Kidney epithelial cell (primary cell): ENCODE data around the gene MAGEB1. TPM values are rescaled to one million over a fixed set of nuclear protein-coding genes. Genes with fewer than 3 reads are reported as not detected.

Experiments
- DNase-seq: peaks from one replicate; pipeline ENCODE4 v3.0.0-alpha.2; 2010; ENCODE audit warnings: low read depth
- H3K27me3 ChIP-seq: 2 replicates; pipeline ENCODE4 v1.6.0; 2011; ENCODE audit warnings: low read length; ENCODE audit not compliant: control insufficient read depth, insufficient read depth
- H3K36me3 ChIP-seq: 2 replicates; pipeline ENCODE4 v1.5.1; 2011; ENCODE audit warnings: low read length; ENCODE audit not compliant: control insufficient read depth, insufficient read depth
- H3K4me3 ChIP-seq: 2 replicates; pipeline ENCODE4 v1.5.1; 2011; ENCODE audit warnings: low read depth, mild to moderate bottlenecking, control low read depth, low read length
- CTCF ChIP-seq: IDR thresholded peaks from 2 replicates; pipeline ENCODE4 v1.5.1; 2011; ENCODE audit warnings: mild to moderate bottlenecking, moderate library complexity, low read length, control low read depth, inconsistent platforms; ENCODE audit not compliant: insufficient read depth, poor library complexity, severe bottlenecking
- total RNA-seq: library from RNA; depleted of rRNA; stranded (reverse); fragments of >200 nt; gene quantifications from 2 replicates; pipeline ENCODE4 v1.2.3, GENCODE V29; 2015

MAGEB1 gene
- total RNA-seq, 1 donor from 2014 or later: not detected

DNA sequence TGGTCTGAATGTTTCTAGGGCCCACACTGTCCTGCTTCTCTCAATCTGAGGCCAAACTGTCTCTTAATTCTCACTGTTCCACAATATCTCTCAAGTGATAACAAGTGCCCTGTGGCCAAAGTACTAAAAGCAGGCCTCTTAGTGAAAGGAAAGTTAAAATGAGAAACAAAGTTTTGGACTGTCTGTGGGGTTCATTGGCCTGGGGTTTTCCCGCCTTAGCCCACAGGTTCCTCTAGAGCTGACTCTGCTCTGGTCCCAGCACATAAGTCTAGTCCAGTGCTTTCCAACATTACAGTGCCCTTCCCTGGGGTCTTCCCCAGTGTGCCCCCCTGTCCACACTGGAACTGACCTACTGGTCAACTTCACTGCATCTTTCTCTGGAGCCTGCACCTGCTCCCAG lies 6.3 kb downstream of the MAGEB1 start:
- H3K27me3 ChIP-seq: no peaks in the 10 kb centered on the region
- H3K4me3 ChIP-seq: no peak overlapping the region
- H3K36me3 ChIP-seq: no peaks in the 10 kb centered on the region
- DNase-seq: no peak
- TF ChIP-seq CTCF: no peak

DNA sequence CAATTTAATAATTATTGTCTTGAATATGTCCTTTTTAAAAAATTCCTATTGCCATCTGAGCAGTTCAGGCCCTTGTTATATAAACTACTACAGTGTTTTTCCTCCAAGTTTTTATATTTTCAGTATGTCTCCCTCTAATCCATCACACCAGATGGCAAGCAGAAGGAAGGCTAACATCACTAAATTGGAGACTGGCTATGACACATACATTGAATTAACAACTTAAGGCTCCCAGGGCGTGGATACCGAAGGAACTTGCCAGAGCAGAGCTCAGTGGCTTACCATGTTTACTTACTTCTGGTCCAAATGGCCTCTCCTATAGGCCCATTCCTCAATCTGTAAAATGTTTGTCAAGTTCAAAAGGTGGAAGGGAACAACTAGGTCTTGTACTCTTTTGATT lies 13.0 kb downstream of the MAGEB1 start:
- TF ChIP-seq CTCF: no peak
- H3K36me3 ChIP-seq: no peaks in the 10 kb centered on the region
- no peaks in the 10 kb centered on the region for H3K27me3 ChIP-seq
- H3K4me3 ChIP-seq: no peak overlapping the region
- no peak for DNase-seq

- Histone ChIP-seq H3K27me3 (no peaks in the 10 kb centered on the region), H3K36me3 (no peaks in the 10 kb centered on the region), H3K4me3 (no peak overlapping the region)
- no peak for DNase-seq
- TF ChIP-seq CTCF: no peak
Measured at GRCh38 chrX:30261012-30261411, 14.1 kb downstream of the MAGEB1 start.

GRCh38 chrX:30262763-30263162 lies 15.8 kb downstream of the MAGEB1 start:
- Histone ChIP-seq H3K36me3 (no peaks in the 10 kb centered on the region), H3K4me3 (no peak overlapping the region), H3K27me3 (no peaks in the 10 kb centered on the region)
- TF ChIP-seq CTCF: no peak
- no peak for DNase-seq

- DNase-seq: no peak
- H3K4me3 ChIP-seq: no peak overlapping the region
- no peak for TF ChIP-seq CTCF
- H3K27me3 ChIP-seq: no peaks in the 10 kb centered on the region
- no peaks in the 10 kb centered on the region for H3K36me3 ChIP-seq
Measured at GRCh38 chrX:30270639-30271038, 23.7 kb downstream of the MAGEB1 start.

GRCh38 chrX:30275498-30275897 lies 28.6 kb downstream of the MAGEB1 start:
- H3K27me3 ChIP-seq: no peaks in the 10 kb centered on the region
- H3K36me3 ChIP-seq: no peaks in the 10 kb centered on the region
- no peak overlapping the region for H3K4me3 ChIP-seq
- TF ChIP-seq CTCF: peak; percentile 20
- DNase-seq: no peak
